Sigmoid colon (tissue), 4 donors: ENCODE data around the gene ZSCAN23.

ENCODE experiments used
- CTCF ChIP-seq, 4 experiments: fragments of 450-650 bp in 3 of 4; fragments of 200-600 bp in 1 of 4; IDR thresholded peaks; one replicate each; pipeline ENCODE4 v1.5.1; 2016 to 2019; ENCODE audit warnings: antibody characterized with exemption in 4 of 4, mild to moderate bottlenecking in 3 of 4, moderate library complexity in 2 of 4
- EP300 ChIP-seq, 4 donors: sonication (generic); formaldehyde crosslinking; IDR thresholded peaks; one replicate each; pipeline ENCODE4 v1.6.1; 2017; ENCODE audit warnings: antibody characterized with exemption in 4 of 4
- POLR2A ChIP-seq, 2 donors: fragments of 450-650 bp; IDR thresholded peaks; one replicate each; pipeline ENCODE4 v1.6.1; 2016; ENCODE audit warnings: antibody characterized with exemption in 2 of 2, mild to moderate bottlenecking in 2 of 2, moderate library complexity in 2 of 2
- POLR2AphosphoS5 ChIP-seq, 4 donors: sonication (generic); formaldehyde crosslinking; IDR thresholded peaks; one replicate each; pipeline ENCODE4 v1.6.1; 2017; ENCODE audit warnings: antibody characterized with exemption in 4 of 4

DNA sequence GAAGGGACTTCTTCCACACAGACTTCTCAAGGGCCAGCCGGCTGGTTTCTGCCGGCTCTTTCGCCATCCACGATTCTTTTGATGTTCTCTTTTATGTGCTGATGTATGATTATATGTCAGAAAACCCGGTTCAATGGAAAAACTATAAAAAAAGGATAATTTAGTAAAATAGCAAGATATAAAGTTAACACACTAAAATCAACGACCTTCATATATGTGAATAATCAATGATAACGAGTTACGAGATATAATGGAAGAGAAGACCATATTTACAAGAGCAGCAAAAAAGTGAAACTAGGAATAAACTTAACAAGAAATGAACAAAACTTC is 43.2 kb downstream of the ZSCAN23 start:
- no peak for TF ChIP-seq POLR2AphosphoS5 (IDR thresholded peaks at IDR 0.05)
- no peak for TF ChIP-seq CTCF (IDR thresholded peaks at IDR 0.05)
- no peak for TF ChIP-seq POLR2A (IDR thresholded peaks at IDR 0.05)
- TF ChIP-seq EP300 (IDR thresholded peaks at IDR 0.05) = no peak
